ENCODE results near the gene BMP8A. TPM values are rescaled to one million over a fixed set of nuclear protein-coding genes. Genes with fewer than 3 reads are reported as not detected.

The BMP8A gene
- total and polyA plus RNA-seq, 9 of the 15 experiments (the other 6 are each of a cell fraction or from before 2014, with no cell fraction given): 0.05 to 0.31 TPM; not detected in 7

DNA sequence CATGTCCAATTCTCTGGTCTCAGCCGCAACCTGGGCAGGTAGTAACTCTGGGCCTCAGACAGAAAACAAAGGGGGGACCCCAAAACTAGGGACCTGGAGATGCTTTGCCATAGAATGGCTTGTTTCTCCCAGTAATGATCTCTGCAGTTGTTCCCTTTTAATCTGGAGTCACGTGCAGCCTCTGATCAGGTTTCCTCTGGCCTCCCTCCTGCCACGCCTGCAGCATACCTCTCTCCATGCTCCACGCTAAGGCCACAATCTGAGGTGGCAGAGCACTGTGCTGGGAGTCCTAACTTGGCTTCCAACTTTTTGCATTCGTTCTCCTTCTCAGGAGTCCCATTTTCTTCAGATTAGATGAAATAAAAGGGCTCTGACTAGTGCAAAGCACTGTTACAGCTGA lies 83.2 kb downstream of the BMP8A start (continued):
- 0 out of 2 replicates have a peak, but pooled peaks have one; percentile 18 for TF ChIP-seq REST (IDR thresholded peaks at IDR 0.05; ENCODE audit: borderline replicate concordance)
- TF ChIP-seq REST (CRISPR knock-in tag; IDR thresholded peaks at IDR 0.05; ENCODE audit: low read depth): no peak
- no peak for TF ChIP-seq NFE2L1 (tag; IDR thresholded peaks at IDR 0.05; ENCODE audit: borderline replicate concordance, low read depth)
- TF ChIP-seq, protein P1, sequence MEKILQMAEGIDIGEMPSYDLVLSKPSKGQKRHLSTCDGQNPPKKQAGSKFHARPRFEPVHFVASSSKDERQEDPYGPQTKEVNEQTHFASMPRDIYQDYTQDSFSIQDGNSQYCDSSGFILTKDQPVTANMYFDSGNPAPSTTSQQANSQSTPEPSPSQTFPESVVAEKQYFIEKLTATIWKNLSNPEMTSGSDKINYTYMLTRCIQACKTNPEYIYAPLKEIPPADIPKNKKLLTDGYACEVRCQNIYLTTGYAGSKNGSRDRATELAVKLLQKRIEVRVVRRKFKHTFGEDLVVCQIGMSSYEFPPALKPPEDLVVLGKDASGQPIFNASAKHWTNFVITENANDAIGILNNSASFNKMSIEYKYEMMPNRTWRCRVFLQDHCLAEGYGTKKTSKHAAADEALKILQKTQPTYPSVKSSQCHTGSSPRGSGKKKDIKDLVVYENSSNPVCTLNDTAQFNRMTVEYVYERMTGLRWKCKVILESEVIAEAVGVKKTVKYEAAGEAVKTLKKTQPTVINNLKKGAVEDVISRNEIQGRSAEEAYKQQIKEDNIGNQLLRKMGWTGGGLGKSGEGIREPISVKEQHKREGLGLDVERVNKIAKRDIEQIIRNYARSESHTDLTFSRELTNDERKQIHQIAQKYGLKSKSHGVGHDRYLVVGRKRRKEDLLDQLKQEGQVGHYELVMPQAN (IDR thresholded peaks at IDR 0.05; ENCODE audit: borderline replicate concordance): peak; percentile 52; the same call in 1 of the 2 replicates
- TF ChIP-seq TEAD4 (IDR thresholded peaks at IDR 0.05; ENCODE audit: low read length): no peak
- no peak for TF ChIP-seq TEAD4 (CRISPR knock-in tag; IDR thresholded peaks at IDR 0.05; ENCODE audit: borderline replicate concordance)
- TF ChIP-seq, protein P2, sequence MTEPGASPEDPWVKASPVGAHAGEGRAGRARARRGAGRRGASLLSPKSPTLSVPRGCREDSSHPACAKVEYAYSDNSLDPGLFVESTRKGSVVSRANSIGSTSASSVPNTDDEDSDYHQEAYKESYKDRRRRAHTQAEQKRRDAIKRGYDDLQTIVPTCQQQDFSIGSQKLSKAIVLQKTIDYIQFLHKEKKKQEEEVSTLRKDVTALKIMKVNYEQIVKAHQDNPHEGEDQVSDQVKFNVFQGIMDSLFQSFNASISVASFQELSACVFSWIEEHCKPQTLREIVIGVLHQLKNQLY (CRISPR knock-in tag; conservative IDR thresholded peaks at IDR 0.05): no peak
- TF ChIP-seq SRSF9 (IDR thresholded peaks at IDR 0.05; ENCODE audit: borderline replicate concordance, low read depth, low read length): no peak
- 0 out of 2 replicates have a peak, but pooled peaks have one; percentile 69 for TF ChIP-seq PHB (CRISPR knock-in tag; IDR thresholded peaks at IDR 0.05)
- TF ChIP-seq RAD51 (IDR thresholded peaks at IDR 0.05; ENCODE audit: borderline replicate concordance, low read depth): peak; percentile 58; the same call in 1 of the 2 replicates
- TF ChIP-seq SMAD4 (CRISPR knock-in tag; conservative IDR thresholded peaks at IDR 0.05): 0 out of 2 replicates have a peak, but pooled peaks have one; percentile 8
- no peak for TF ChIP-seq DDX20 (tag; IDR thresholded peaks at IDR 0.05; ENCODE audit: low read depth)
- TF ChIP-seq IRF2 (CRISPR knock-in tag; IDR thresholded peaks at IDR 0.05): no peak
- TF ChIP-seq MXI1 (IDR thresholded peaks at IDR 0.05; ENCODE audit: low read depth, low read length): peak; percentile 35; the same call in 1 of the 2 replicates
- peak; percentile 81; the same call in 1 of the 2 replicates for TF ChIP-seq TCF15 (CRISPR knock-in tag; IDR thresholded peaks at IDR 0.05)
- TF ChIP-seq SPI1 (IDR thresholded peaks at IDR 0.05; ENCODE audit: borderline replicate concordance, low read depth, low read length): no peak
- no peak for TF ChIP-seq ZNF551 (CRISPR knock-in tag; IDR thresholded peaks at IDR 0.05)
- peak; percentile 90 for TF ChIP-seq BHLHE40 (IDR thresholded peaks at IDR 0.05; ENCODE audit: low read length)
- no peak for TF ChIP-seq NCOR1 (IDR thresholded peaks at IDR 0.05)

Measured in K562 (cell line).